GM21515 (cell line): Measurements from ENCODE around the gene RPP14.
"Not testable (repeated sequence)": the region's sequence is repeated elsewhere in the genome, so short reads cannot be mapped to it uniquely, and the experiment has no call there.

Experiments used
- ATAC-seq: cut with Tn5 transposase; IDR thresholded peaks from one replicate; pipeline ENCODE4 v1.9.1; 2021; ENCODE audit not compliant: unreplicated experiment

The RPP14 gene

GRCh38 chr3:58290446-58290845, 15.6 kb upstream of the RPP14 start:
- not testable (repeated sequence) for ATAC-seq

GRCh38 chr3:58291671-58292338, 14.2 kb upstream of the RPP14 start:
- ATAC-seq, result no peak

- no peak for ATAC-seq
Measured at GRCh38 chr3:58292866-58293265, 13.2 kb upstream of the RPP14 start.

- no peak for ATAC-seq
Measured at GRCh38 chr3:58293516-58293915, 12.5 kb upstream of the RPP14 start.

- no peak for ATAC-seq
Measured at GRCh38 chr3:58296269-58296668, 9.8 kb upstream of the RPP14 start.

- no peak for ATAC-seq
Measured at GRCh38 chr3:58296843-58297242, 9.2 kb upstream of the RPP14 start.

GRCh38 chr3:58298190-58298589, 7.9 kb upstream of the RPP14 start:
- ATAC-seq, result no peak

- ATAC-seq, result no peak
Measured at GRCh38 chr3:58299075-58299474, 7.0 kb upstream of the RPP14 start.

- ATAC-seq, result no peak
Measured at GRCh38 chr3:58299839-58300516, 6.1 kb upstream of the RPP14 start.

- no peak for ATAC-seq
Measured at GRCh38 chr3:58307639-58308215, 1.7 kb downstream of the RPP14 start.

- no peak for ATAC-seq
Measured at GRCh38 chr3:58308728-58309127, 2.7 kb downstream of the RPP14 start.

GRCh38 chr3:58317811-58318210, 11.8 kb downstream of the RPP14 start:
- ATAC-seq, result no peak

GRCh38 chr3:58321791-58322190, 15.7 kb downstream of the RPP14 start:
- ATAC-seq, result no peak

GRCh38 chr3:58322793-58323192, 16.7 kb downstream of the RPP14 start:
- ATAC-seq, result no peak

- no peak for ATAC-seq
Measured at GRCh38 chr3:58323529-58324390, 17.7 kb downstream of the RPP14 start.

- ATAC-seq, result no peak
Measured at GRCh38 chr3:58324391-58325390, 18.6 kb downstream of the RPP14 start.

GRCh38 chr3:58325525-58325992, 19.5 kb downstream of the RPP14 start:
- ATAC-seq, result no peak

- no peak for ATAC-seq
Measured at GRCh38 chr3:58326267-58326900, 20.3 kb downstream of the RPP14 start.

GRCh38 chr3:58329150-58329921, 23.3 kb downstream of the RPP14 start:
- ATAC-seq, result no peak
